Measurements from ENCODE around the gene RNU1-3.
"Not testable (repeated sequence)": the region's sequence is repeated elsewhere in the genome, so short reads cannot be mapped to it uniquely, and the experiment has no call there.

The RNU1-3 gene

DNA sequence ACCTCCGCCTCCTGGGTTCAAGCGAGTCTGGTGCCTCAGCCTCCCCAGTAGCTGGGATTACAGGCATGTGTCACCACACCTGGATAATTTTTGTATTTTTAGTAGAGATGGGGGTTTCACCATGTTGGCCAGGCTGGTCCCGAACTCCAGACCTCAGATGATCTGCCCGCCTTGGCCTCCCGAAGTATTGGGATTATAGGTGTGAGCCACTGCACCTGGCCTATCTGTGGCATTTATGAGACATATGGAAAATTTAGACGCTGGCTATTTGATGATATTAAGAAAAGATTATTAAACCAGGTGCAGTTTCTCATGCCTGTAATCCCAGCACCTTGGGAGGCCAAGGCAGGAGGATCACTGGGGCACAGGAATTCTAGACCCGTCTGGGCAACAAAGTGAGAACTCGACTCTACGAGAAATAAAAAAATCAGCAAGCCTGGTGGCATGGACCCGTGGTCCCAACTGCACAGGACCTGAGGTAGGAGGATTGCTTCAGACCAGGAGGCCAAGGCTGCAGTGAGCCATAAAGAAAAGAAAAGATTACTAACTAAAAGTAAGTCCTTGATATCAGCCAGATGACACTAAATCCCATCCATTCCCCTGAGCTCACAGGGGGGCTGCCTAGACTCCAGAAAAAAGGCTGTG, 30.1 kb downstream of the RNU1-3 start:
- DNase-seq (ENCODE audit: low read depth), result not testable (repeated sequence)

DNA sequence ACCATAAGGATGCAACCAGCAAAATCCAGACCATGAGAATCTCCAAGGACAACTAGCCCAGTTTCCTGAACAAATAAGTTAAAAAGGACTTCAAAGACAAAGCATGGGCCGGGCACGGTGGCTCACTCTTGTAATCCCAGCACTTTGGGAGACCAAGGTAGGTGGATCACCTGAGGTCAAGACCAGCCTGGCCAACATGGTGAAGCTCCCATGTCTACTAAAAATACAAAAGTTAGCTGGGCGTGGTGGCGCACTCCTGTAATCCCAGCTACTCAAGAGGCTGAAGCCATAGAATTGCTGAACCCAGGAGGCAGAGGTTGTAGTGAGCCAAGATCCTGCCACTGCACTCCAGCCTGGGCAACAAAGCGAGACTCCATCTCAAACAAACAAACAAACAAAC, 30.8 kb downstream of the RNU1-3 start:
- not testable (repeated sequence) for DNase-seq (ENCODE audit: low read depth)

DNA sequence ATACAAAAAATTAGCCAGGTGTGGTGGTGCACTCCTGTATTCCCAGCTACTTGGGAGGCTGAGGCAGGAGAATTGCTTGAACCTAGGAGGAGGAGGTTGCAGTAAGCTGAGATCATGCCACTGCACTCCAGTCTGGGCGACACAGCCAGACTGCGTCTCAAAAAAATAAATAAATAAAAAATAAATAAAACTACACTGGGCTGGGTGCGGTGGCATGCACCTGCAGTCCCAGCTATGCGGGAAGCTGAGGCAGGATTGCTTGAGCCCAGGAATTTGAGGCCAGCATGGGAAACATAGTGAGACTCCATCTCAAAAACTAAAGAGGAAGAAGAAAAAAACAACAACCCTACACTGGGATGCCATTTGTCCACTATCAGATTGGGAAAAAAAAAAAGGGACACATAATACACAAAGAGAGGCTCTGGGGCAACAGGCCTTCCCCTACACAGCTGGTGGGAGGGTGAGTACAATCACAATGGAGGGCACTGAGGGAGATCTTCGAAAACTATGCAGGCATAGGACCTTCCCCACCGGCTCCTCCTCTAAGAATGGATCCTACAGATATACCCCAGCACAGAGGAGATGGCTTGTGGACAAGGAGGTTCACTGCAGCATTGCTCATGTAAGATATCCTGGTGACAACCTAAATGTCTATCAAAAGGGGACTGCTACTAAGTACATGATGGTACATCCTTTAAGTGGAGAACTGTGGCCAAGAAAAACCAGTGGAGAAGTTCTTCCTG, 33.0 kb downstream of the RNU1-3 start:
- not testable (repeated sequence) for DNase-seq (ENCODE audit: low read depth)

DNA sequence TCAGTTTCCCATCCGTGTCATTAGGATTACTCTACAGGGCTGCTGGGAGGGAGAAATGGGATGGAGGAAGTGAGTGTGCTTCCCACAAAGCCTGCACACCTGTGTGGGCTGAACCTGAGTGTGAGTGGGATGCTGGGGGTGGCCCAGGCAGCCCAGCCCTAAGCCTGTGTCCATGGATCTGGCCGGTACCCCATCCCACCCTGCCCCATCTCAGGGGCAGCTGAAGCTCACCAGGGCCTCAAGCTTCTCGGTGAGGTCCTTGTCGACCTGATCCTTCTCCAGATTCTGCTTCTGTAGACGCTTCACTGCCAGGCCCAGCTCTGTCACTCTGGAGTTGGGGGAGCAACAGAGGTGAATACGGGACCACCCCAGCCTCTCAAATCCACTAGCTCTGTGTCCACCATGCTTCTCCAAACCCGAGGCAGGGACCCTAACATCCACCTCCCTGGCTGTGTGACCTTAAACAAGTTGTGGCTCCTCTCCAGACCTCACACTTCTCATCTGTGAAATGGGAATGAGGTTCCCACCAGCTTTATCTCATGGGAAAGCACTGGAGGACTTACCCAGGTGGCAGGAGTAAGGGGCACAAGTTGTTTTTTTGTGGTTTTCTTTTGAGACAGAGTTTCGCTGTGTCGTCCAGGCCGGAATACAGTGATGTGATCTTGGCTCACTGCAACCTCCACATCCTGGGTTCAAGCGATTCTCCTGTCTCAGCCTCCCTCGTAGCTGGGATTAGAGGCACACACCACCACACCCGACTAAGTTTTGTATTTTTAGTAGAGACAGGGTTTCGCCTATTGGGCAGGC, 34.5 kb downstream of the RNU1-3 start:
- DNase-seq (ENCODE audit: low read depth), result not testable (repeated sequence)

DNA sequence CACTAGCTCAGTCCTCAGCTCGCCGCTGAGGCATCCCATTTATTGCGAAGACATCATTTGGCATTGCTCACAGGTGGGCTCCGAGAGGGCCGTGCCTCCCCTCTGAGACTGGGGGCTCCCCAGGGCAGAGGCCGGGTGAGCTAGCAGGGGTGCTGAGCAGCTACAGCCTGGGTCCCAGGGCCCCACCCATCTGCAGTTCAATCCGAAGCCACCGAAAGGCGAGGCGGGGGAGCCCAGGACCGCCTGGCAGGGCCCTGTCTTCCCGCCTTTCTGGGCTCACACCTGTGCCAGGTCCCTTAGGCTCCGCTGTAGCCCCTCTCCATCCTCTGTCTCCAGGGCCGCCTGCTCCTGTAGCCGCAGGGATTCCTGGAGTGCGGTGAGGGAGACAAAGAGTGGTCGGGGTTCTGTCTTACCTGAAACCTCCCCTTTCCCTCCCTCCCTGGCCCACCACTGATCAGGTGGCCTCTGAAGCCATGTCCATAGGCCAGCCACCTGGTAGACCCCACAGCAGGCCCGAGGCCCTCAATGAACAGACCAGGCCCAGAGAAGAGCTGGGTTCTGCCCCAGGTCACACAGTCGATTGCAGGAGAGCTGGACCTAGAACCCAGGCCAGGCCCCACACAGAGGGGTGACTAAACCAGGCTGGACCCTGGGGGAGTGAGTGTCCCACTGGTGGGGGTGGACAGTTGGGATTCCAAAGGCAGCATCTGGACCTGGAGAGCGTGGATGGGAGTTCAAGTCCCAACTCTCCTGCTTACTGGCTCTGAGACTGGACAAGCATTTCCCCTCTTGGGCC, 35.3 kb downstream of the RNU1-3 start:
- DNase-seq (ENCODE audit: low read depth), result no peak

DNA sequence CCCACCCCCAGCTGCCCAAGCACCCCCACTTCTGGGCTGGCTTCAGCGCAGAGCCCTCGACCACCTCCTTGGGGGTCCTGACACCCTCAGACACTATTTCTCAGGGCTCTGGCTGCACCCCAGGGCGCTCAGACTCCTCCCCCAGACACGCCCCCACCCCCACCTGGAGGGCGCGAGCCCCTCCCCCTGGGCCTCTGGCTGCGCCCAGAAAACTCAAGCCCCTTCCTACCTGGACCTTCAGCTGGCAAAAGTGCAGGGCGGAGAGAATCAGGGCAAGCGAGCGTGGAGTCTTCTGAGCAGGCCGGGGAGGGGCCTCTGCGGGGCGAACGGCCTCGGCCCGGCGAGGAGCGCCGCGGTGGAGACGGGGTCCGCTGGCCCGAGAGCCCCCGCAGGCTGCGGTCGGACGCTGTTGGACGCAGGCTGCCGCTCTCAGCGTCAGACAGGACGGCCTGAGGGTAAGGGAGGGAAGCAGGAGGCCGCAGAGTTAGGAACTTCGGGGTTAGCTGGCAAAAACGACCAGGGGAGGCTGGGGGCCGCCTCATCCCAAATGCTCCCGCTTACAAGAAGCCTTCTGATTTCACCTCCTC, 36.0 kb downstream of the RNU1-3 start:
- DNase-seq (ENCODE audit: low read depth), result no peak

DNA sequence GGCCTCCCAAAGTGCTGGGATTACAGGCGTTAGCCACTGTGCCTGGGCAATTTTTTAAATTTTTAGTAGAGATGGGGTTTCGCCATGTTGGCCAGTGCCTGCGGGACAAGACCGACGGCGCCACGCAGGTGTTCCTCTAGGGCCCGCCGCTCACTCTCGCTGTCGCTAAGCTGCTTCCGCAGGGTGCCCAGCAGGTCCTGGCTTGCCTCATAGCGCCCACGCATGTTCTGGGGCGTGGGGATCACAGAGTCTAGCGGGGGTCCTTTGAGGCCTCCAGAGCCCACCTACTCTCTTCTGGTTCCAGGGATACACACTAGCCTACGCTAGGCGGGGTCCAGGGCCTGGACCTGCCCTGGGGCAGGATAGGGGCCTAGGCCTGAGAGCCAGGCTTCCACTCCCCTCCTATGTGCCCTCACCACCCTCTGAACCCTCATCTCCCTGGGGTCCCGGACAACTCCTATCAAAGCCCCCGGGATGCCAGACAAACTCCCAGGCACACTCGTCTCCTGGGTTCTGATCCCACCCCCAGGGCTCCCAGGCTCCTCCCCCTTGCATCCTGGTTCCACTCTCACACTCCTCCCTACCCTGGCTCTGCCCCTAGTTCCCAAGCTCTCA, 36.7 kb downstream of the RNU1-3 start:
- DNase-seq (ENCODE audit: low read depth), result not testable (repeated sequence)

DNA sequence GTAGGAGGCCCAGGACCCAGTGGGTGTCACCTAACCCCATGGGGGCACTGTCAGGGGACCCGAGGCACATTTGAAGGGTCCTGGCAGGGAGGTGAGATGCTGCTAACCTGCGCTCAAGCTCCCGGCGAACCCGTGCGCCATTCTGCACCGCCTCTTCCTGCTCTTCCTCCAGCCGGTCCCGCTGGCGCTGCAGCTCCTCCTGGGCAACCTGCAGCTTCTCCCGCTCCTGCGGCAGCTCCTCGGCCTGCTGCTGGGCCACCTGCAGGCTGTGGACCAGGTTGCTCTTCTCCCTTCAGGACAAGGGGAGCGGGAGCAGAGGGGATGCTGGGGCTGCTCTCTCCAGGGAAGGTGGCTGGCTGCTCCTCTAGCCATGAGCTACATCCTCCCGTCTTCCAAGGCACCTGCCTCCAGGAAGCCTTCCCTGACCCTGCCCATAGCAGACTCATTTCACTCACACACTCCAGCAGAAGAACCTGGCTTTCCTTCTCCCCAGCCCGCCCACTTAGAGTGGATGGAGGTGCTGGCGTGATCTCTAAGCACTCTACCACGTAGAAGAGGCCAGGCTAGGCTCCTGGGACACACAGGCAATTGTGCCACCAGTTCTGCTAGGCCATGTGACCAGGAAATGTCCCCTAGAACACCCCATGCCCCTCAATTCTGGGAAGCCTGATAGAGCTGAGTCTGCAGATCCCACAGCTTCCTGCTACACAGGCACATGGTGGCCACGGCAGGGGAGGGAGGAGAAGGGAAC, 38.2 kb downstream of the RNU1-3 start:
- DNase-seq (ENCODE audit: low read depth), result no peak

DNA sequence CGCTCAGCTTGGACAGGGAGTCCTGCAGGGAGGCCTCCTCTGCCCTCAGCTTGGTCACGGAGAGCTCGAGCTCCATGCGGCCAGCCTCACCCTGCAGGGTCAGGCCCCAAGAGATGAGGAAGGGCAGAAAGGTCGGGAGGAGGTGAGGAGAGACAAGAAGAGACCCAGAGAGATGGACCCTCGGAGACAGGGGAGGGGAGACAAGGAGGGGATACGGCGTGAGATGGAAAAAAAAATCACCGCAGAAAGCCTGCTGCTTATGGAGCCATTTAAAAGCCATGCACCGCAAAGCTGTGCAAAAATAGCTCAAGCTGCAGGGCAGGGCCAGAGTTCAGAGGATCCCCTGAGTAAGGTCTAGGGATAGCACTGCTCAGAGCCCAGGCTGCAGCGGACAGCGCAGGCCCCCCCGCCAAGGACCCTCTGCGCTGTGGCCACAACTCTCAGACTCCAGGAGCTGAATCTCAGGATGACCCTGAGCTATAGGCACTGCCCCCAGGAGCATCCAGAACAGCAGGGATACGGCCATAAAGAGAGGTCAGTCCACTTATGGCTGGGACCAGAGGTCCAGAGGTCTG, 40.3 kb downstream of the RNU1-3 start:
- DNase-seq (ENCODE audit: low read depth), result not testable (repeated sequence)

DNA sequence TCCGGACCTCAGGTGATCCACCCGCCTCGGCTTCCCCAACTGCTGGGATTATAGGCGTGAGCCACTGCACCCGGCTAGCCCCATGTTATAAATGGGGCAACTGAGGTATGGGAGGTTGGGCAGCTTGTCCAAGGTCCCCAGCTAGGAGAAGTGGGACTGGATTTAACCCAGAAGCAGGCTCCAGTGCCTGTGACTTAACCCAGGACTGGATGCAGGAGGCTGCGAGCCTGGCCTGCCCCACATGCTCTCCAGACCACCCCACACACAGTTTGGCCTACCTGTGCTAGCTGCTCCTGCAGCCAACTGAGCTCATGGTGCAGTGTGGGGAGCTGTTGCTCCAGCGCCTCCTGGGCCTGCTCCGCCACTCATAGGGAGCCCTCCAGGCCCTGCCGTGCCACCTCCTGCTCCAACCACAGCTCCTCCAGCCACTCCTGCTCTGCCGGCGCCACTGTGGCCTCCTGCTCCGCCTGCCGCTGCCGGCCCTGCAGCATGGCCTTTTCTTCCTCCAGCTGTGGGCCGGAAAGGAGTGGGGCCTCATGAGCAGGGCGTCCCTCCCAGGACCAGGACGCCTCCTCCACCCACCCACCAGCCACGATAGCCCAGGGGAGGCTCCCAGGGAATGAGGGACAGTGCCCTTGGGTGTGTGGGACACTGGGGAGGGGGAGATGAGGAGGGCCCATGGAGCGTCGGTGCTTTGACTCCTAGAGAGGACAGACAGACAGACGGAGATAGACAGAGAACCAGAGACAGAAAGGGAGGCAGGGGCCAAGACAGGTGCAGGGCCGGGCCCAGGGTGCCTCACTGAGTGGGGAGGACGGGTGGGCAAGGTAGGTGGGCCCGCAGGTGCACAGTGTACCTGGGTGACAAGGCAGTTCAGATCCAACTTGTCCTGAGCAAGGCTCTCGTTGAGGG, 41.0 kb downstream of the RNU1-3 start:
- DNase-seq (ENCODE audit: low read depth), result no peak

DNA sequence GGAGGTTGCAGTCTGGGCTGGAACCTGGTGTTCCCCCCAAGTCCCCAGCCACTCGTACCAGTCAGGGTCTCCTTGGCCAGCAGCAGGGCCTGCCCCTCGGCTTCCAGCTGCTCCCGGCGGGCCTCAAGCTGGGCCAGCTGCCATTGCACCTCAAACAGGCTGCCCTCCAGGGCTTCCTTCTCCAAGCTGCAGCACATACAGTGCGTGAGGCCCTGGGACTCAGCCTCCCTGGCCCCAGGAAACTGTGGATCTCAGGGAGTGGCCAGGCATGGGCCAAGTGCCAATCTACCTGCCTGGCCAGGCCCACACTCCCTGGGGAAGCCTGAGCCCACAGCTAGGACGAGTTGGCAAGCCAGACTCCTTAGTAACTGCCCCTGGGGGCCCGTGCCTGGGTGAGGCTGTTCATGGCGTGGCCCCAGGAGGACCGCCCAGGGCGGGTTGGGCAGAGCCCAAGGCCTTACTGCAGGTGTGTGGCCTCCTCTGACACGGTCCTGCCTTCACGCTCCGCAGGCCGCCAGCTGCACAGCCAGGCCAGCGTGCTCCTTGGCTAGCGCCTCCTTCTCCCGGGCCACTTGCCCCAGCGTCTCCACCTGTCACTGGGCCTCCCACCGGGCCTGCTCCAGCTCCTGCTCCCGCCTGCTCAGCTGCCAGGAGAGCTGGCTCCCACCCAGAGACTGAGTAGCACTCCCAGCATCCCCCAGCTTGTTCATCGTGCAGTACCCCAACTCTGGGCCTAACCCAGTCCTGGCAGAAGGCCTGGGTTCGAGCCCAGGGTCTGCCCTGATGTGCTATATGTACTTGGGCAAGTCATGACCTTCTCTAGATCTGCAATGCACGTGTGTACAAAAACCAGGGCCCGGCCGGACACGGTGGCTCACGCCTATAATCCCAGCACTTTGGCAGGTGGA, 42.7 kb downstream of the RNU1-3 start:
- DNase-seq (ENCODE audit: low read depth), result not testable (repeated sequence)

DNA sequence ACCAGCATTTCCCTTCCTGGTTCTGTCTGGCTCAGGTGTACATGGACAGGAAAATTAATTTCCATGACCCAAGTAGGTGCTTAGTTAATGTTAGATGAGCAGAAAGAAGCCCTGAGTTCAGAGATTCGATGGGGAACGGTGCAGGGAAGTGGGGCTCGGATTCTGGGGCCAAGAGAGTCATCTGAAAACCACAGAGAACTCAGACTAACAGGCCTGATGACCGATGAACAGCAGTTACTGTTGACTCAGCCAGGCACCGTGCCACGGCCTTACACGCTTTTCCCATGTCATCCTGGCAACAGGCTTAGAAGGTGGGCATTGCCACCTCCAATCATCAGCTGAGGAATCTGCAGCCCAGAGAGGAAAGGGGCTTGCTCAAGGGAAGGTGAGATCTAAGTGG, 43.4 kb downstream of the RNU1-3 start:
- peak; percentile 86 for DNase-seq (ENCODE audit: low read depth)

DNA sequence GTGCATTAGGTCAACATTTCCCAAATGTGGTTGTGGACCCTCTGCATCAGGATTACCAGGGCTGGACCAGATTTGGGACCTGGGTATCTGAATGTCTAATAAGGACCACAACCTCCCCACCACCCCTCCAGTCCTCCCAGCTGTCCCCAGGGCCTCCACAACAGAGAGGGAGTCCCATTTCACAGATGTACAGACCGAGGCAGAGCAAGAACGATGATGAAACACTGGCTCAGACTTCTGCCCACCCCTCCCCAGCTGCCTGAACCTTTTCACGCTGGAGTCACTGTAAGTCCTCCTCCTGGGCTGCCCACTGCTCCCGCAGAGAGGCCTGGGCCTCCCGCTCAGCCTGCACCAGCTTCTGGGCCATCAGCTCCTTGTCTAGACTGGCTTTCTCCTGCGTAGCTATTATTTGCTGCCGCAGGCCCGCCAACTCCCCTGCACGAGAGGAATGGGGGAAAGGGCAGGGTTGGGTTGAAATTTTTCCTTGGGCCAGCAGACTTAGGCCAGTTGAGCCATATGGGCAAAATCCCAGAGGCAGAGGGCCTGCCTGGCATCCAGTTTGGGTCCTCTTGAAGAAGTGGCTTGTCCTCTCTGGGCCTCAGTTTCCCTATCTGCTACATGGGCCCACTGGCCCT, 45.0 kb downstream of the RNU1-3 start:
- not testable (repeated sequence) for DNase-seq (ENCODE audit: low read depth)

DNA sequence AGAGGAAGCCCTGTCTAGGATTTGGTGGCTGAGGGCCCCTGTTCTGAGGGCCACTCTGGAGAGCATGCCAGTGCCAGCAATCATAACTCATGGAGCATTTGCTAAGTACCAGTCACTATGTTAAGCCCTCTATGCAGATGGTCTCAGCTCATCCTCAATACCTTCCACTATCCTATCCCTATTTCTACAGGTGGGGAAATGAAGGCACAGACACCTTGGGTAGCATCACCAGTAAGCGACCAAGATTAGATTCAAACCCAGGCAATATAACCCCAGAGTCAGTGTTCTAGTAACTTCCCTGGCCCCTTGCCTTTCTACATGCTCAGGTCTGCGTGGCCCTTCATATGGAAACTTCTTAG, 45.5 kb downstream of the RNU1-3 start:
- no peak for DNase-seq (ENCODE audit: low read depth)

DNA sequence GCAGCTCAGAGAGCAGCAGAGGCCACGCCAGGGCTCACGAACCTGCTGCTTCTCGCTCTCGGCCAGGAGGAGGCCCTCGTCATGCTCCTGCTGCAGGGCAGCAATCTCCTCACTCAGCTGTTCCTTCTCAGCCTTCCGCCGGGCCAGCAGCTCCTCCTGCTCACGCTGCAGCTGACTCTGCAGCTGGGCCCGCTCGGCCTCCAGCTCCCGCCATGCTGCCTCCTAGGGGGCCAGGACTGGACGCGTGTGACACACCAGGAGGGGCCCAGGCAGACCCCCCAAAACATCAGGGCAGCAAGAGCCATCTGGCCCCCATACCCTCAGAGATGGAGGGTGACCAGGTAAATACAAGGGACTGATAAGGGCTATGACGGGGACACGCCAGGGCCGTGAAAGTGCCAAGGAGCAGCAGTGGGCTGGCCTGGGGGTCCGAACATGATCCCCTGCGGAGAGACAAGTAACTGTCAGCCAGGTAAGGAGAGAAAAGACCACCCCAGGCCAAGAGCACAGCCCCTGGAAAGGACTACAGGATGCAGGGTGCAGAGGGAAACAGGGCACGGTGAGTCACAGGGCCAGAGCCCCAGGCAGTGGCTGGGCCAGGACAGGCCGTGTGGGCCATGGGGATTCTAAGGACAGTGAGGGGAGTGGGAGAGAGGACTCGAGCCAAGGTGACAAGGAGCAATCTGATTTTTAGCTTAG, 46.8 kb downstream of the RNU1-3 start:
- DNase-seq (ENCODE audit: low read depth), result not testable (repeated sequence)

DNA sequence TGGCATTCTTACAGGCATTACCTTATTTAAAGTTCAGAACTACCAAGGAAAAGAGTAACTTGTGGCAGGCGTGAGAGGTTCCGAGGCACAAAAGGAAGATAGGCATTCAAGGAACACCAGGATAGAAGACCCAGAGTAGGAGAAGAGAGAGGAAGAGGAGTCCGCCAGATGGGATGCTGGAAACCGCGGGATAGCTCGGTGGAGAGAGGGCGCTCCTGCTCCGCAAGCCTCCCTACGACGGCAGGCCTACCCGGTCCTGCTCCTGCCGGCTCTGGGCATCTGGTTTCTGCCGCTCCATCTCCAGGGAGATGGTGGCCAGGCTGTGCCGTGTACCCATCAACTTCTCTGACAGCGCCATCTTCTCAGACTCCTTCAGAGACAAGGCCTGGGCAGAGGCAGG, 48.0 kb downstream of the RNU1-3 start:
- no peak for DNase-seq (ENCODE audit: low read depth)

All from iris pigment epithelial cell (primary cell).